K562 (cell line): ENCODE results near the gene EIF1. TPM values are rescaled to one million over a fixed set of nuclear protein-coding genes. Genes with fewer than 3 reads are reported as not detected.

Experiments used
- ASH1L ChIP-seq: fragments of 450-650 bp; IDR thresholded peaks from 2 replicates; pipeline ENCODE4 v1.6.1; 2018; ENCODE audit warnings: borderline replicate concordance, mild to moderate bottlenecking, low read depth; ENCODE audit not compliant: partially characterized antibody
- ATF1 ChIP-seq, 2 experiments: fragments of 450-650 bp in 1 of 2; IDR thresholded peaks; 2 replicates each; pipeline ENCODE4 v1.6.1; 2016; ENCODE audit warnings: missing compliant biosample characterization in 1 of 2, missing genetic modification characterization in 1 of 2
- CREM ChIP-seq: IDR thresholded peaks from 2 replicates; pipeline ENCODE4 v1.6.1; 2014; ENCODE audit warnings: antibody characterized with exemption, low read depth
- E2F4 ChIP-seq: sonication (generic); formaldehyde crosslinking; IDR thresholded peaks from 2 replicates; pipeline ENCODE4 v1.8.0; 2022; ENCODE audit warnings: mild to moderate bottlenecking, low read depth, missing genetic modification reagents
- EP400 ChIP-seq: fragments of 450-650 bp; IDR thresholded peaks from 2 replicates; pipeline ENCODE4 v1.6.1; 2017; ENCODE audit warnings: antibody characterized with exemption, mild to moderate bottlenecking, moderate library complexity
- ETS2 ChIP-seq: IDR thresholded peaks from 2 replicates; pipeline ENCODE4 v1.6.1; 2016; ENCODE audit warnings: borderline replicate concordance, missing genetic modification characterization, mild to moderate bottlenecking, moderate library complexity, missing compliant biosample characterization; ENCODE audit not compliant: poor library complexity, severe bottlenecking
- FOXJ3 ChIP-seq: sonication (generic); formaldehyde crosslinking; IDR thresholded peaks from 2 replicates; pipeline ENCODE4 v1.4.0; 2020; ENCODE audit warnings: mild to moderate bottlenecking, missing genetic modification reagents
- IRF9 ChIP-seq: fragments of 450-650 bp; IDR thresholded peaks from 2 replicates; pipeline ENCODE4 v1.6.1; 2016; ENCODE audit warnings: missing biosample characterization, missing genetic modification characterization
- NFXL1 ChIP-seq: fragments of 450-650 bp; formaldehyde crosslinking; IDR thresholded peaks from 2 replicates; pipeline ENCODE4 v1.4.0; 2021; ENCODE audit warnings: mild to moderate bottlenecking
- NR2C1 ChIP-seq, 2 experiments: fragments of 450-650 bp; IDR thresholded peaks; 2 replicates each; pipeline ENCODE4 v1.6.1; 2017; ENCODE audit warnings: mild to moderate bottlenecking in 2 of 2, antibody characterized with exemption in 1 of 2, inconsistent platforms in 1 of 2, missing compliant biosample characterization in 1 of 2, missing genetic modification characterization in 1 of 2
- NRF1 ChIP-seq, 2 experiments: fragments of 450-650 bp; IDR thresholded peaks in 1 of 2; conservative IDR thresholded peaks in 1 of 2; 2 replicates each; pipeline ENCODE4 v1.6.1; 2014; ENCODE audit warnings: mild to moderate bottlenecking in 2 of 2
- POLR2H ChIP-seq: IDR thresholded peaks from 2 replicates; pipeline ENCODE4 v1.6.1; 2016; ENCODE audit warnings: missing genetic modification characterization, low read depth, mild to moderate bottlenecking, control low read depth, missing compliant biosample characterization, moderate library complexity
- PRMT5 ChIP-seq: sonication (generic); formaldehyde crosslinking; IDR thresholded peaks from 2 replicates; pipeline ENCODE4 v1.5.0; 2020; ENCODE audit warnings: missing genetic modification reagents
- RBM25 ChIP-seq: fragments of 200-400 bp; formaldehyde crosslinking; IDR thresholded peaks from 2 replicates; pipeline ENCODE4 v1.6.1; 2018; ENCODE audit warnings: low read length, low read depth, moderate library complexity; ENCODE audit not compliant: severe bottlenecking
- RNF219 ChIP-seq: fragments of 250-450 bp; sonication (Bioruptor Pico); IDR thresholded peaks from 2 replicates; pipeline ENCODE4 v1.5.0; 2022; ENCODE audit warnings: mild to moderate bottlenecking
- SREBF1 ChIP-seq: fragments of 150-350 bp; IDR thresholded peaks from 2 replicates; pipeline ENCODE4 v1.6.1; 2014; ENCODE audit warnings: antibody characterized with exemption, low read depth, low read length, borderline replicate concordance
- TSC22D4 ChIP-seq: fragments of 450-650 bp; IDR thresholded peaks from 2 replicates; pipeline ENCODE4 v1.6.1; 2016; ENCODE audit warnings: missing genetic modification characterization, missing biosample characterization, control low read depth
- ZBTB5 ChIP-seq: fragments of 450-650 bp; IDR thresholded peaks from 2 replicates; pipeline ENCODE4 v1.6.1; 2017; ENCODE audit warnings: antibody characterized with exemption
- ZC3H8 ChIP-seq: fragments of 450-650 bp; IDR thresholded peaks from 2 replicates; pipeline ENCODE4 v1.6.1; 2017
- ZKSCAN3 ChIP-seq: fragments of 250-450 bp; sonication (Bioruptor Pico); IDR thresholded peaks from 2 replicates; pipeline ENCODE4 v1.4.0; 2020
- ZNF217 ChIP-seq: sonication (generic); formaldehyde crosslinking; IDR thresholded peaks from 2 replicates; pipeline ENCODE4 v1.8.0; 2022; ENCODE audit warnings: mild to moderate bottlenecking, missing genetic modification reagents
- ZNF584 ChIP-seq: fragments of 200-800 bp; sonication (Bioruptor generic); IDR thresholded peaks from 2 replicates; pipeline ENCODE4 v1.6.1; 2016; ENCODE audit warnings: low read depth, mild to moderate bottlenecking, missing genetic modification characterization, missing compliant biosample characterization
- ZNF695 ChIP-seq: fragments of 450-650 bp; formaldehyde crosslinking; IDR thresholded peaks from 2 replicates; pipeline ENCODE4 v1.4.0; 2020; ENCODE audit warnings: mild to moderate bottlenecking, moderate library complexity
- polyA plus RNA-seq, 8 experiments: library from polyadenylated mRNA; depleted of rRNA in 4 of 8; stranded (reverse) in 5 of 8; unstranded in 3 of 8; fragments of >200 nt; fragmentation: Nextera tagmentation in 2 of 8; fragmentation: Illumina TruSeq in 1 of 8; extraction: Ambion mirVana in 2 of 8; extraction: Trizol in 1 of 8; gene quantifications; 2 replicates each; pipeline versions ENCODE4 v1.2.1 to v1.2.3, GENCODE V29; 2011 to 2014; ENCODE audit warnings: inconsistent platforms in 1 of 8, missing spikeins in 1 of 8
- total RNA-seq, 7 experiments: library from RNA; depleted of rRNA in 6 of 7; stranded (reverse); fragments of >200 nt in 6 of 7; fragmentation: Illumina TruSeq in 2 of 7; extraction: Trizol in 2 of 7; gene quantifications; 2 replicates each; pipeline versions ENCODE4 v1.2.1 to v1.2.3, GENCODE V29; 2011 to 2021; ENCODE audit warnings: low replicate concordance in 1 of 7

The EIF1 gene
- total and polyA plus RNA-seq, 9 of the 15 experiments (the other 6 are each of a cell fraction or from before 2014, with no cell fraction given), result 67.0 to 1,204 (median 320) TPM

GRCh38 chr17:41678411-41678906 is 10.2 kb upstream of the EIF1 start (continued):
- TF ChIP-seq ETS2 (tag), result no peak
- no peak for TF ChIP-seq PRMT5 (CRISPR knock-in tag)
- TF ChIP-seq ZBTB5, result no peak
- 0 out of 2 replicates have a peak, but pooled peaks have one; percentile 26 for TF ChIP-seq IRF9 (tag)
- no peak for TF ChIP-seq ZNF217 (CRISPR knock-in tag)
- no peak for TF ChIP-seq SREBF1
- TF ChIP-seq ZKSCAN3 (CRISPR knock-in tag), result no peak
- peak; percentile 97 for TF ChIP-seq POLR2H
- no peak for TF ChIP-seq TSC22D4 (tag)
- peak; percentile 99 for TF ChIP-seq ZC3H8
- TF ChIP-seq ASH1L, result peak; percentile 60
- TF ChIP-seq ATF1 (CRISPR knock-in tag; IDR thresholded peaks at IDR 0.05), result no peak
- no peak for TF ChIP-seq ATF1 (tag; IDR thresholded peaks at IDR 0.05)
- TF ChIP-seq RNF219 (CRISPR knock-in tag), result peak; percentile 74; the same call in 1 of the 2 replicates
- no peak for TF ChIP-seq E2F4 (CRISPR knock-in tag)
- TF ChIP-seq NFXL1 (CRISPR knock-in tag), result peak; percentile 90
- no peak for TF ChIP-seq NRF1 (conservative IDR thresholded peaks at IDR 0.05 in 1 of 2, IDR thresholded peaks at IDR 0.05 in 1 of 2)
- no peak; the same call in 1 of the 2 replicates for TF ChIP-seq FOXJ3 (CRISPR knock-in tag)
- peak; percentile 43; the same call in 1 of the 2 replicates for TF ChIP-seq NR2C1 (IDR thresholded peaks at IDR 0.05)
- no peak for TF ChIP-seq NR2C1 (tag; IDR thresholded peaks at IDR 0.05)
- peak; percentile 89 for TF ChIP-seq ZNF695 (CRISPR knock-in tag)
- TF ChIP-seq CREM, result peak; percentile 47; the same call in 1 of the 2 replicates
- no peak for TF ChIP-seq RBM25
- peak; percentile 56; the same call in 1 of the 2 replicates for TF ChIP-seq EP400
- peak; percentile 90 for TF ChIP-seq ZNF584 (CRISPR knock-in tag)
